ENCODE data around the gene LIN37.

- TF ChIP-seq ZNF565 (CRISPR knock-in tag; conservative IDR thresholded peaks at IDR 0.05; ENCODE audit: low read depth) (no peak), CSRNP3 (CRISPR knock-in tag; IDR thresholded peaks at IDR 0.05) (no peak), CREB5 (CRISPR knock-in tag; IDR thresholded peaks at IDR 0.05; ENCODE audit: low read depth) (no peak), BACH2 (CRISPR knock-in tag; IDR thresholded peaks at IDR 0.05; ENCODE audit: borderline replicate concordance) (no peak), GLIS3 (CRISPR knock-in tag; IDR thresholded peaks at IDR 0.05) (no peak), RARB (CRISPR knock-in tag; IDR thresholded peaks at IDR 0.05) (no peak), CSDC2 (CRISPR knock-in tag; IDR thresholded peaks at IDR 0.05) (no peak), ZFP30 (CRISPR knock-in tag; IDR thresholded peaks at IDR 0.05) (no peak), OSR1 (CRISPR knock-in tag; IDR thresholded peaks at IDR 0.05) (no peak)
These were observed 27.7 kb upstream of the LIN37 start for GRCh38 chr19:35720648-35721047.
